ENCODE data around the gene FAM184A. TPM values are rescaled to one million over a fixed set of nuclear protein-coding genes. Genes with fewer than 3 reads are reported as not detected.
"Not testable (repeated sequence)": the region's sequence is repeated elsewhere in the genome, so short reads cannot be mapped to it uniquely, and the experiment has no call there.

FAM184A gene
- total RNA-seq, 1 donor from 2014 or later, result 1.0 TPM

- DNase-seq (ENCODE audit: low spot score), result no peak
These were observed 57.6 kb downstream of the FAM184A start for GRCh38 chr6:119020597-119021561.

- DNase-seq (ENCODE audit: low spot score), result not testable (repeated sequence)
These were observed 63.3 kb downstream of the FAM184A start for GRCh38 chr6:119015165-119015564.

- no peak for DNase-seq (ENCODE audit: low spot score)
These were observed 65.9 kb downstream of the FAM184A start for GRCh38 chr6:119012521-119012920.

- not testable (repeated sequence) for DNase-seq (ENCODE audit: low spot score)
These were observed 69.2 kb downstream of the FAM184A start for GRCh38 chr6:119009266-119009665.

GRCh38 chr6:119006974-119007373 is 71.5 kb downstream of the FAM184A start:
- DNase-seq (ENCODE audit: low spot score), result no peak

GRCh38 chr6:119002069-119002468 is 76.4 kb downstream of the FAM184A start:
- DNase-seq (ENCODE audit: low spot score), result no peak

GRCh38 chr6:118999494-119000040 is 78.9 kb downstream of the FAM184A start:
- DNase-seq (ENCODE audit: low spot score), result no peak

GRCh38 chr6:118997426-118997825 is 81.0 kb downstream of the FAM184A start:
- DNase-seq (ENCODE audit: low spot score), result not testable (repeated sequence)

- DNase-seq (ENCODE audit: low spot score), result no peak
These were observed 82.1 kb downstream of the FAM184A start for GRCh38 chr6:118996289-118996820.

GRCh38 chr6:118993803-118994251 is 84.6 kb downstream of the FAM184A start:
- no peak for DNase-seq (ENCODE audit: low spot score)

GRCh38 chr6:118993358-118993757 is 85.1 kb downstream of the FAM184A start:
- DNase-seq (ENCODE audit: low spot score), result no peak

GRCh38 chr6:118992186-118992795 is 86.2 kb downstream of the FAM184A start:
- DNase-seq (ENCODE audit: low spot score), result no peak

- DNase-seq (ENCODE audit: low spot score), result no peak
These were observed 92.2 kb downstream of the FAM184A start for GRCh38 chr6:118986312-118986711.

GRCh38 chr6:118985123-118985830 is 93.2 kb downstream of the FAM184A start:
- no peak for DNase-seq (ENCODE audit: low spot score)

- no peak for DNase-seq (ENCODE audit: low spot score)
These were observed 94.1 kb downstream of the FAM184A start for GRCh38 chr6:118984342-118984741.

- DNase-seq (ENCODE audit: low spot score), result no peak
These were observed 95.9 kb downstream of the FAM184A start for GRCh38 chr6:118982575-118982911.

- no peak for DNase-seq (ENCODE audit: low spot score)
These were observed 96.4 kb downstream of the FAM184A start for GRCh38 chr6:118981884-118982574.

- DNase-seq (ENCODE audit: low spot score), result no peak
These were observed 98.4 kb downstream of the FAM184A start for GRCh38 chr6:118980063-118980462.

GRCh38 chr6:118974790-118975189 is 103.7 kb downstream of the FAM184A start:
- DNase-seq (ENCODE audit: low spot score), result no peak

- DNase-seq (ENCODE audit: low spot score), result no peak
These were observed 106.8 kb downstream of the FAM184A start for GRCh38 chr6:118971682-118972081.

- no peak for DNase-seq (ENCODE audit: low spot score)
These were observed 107.6 kb downstream of the FAM184A start for GRCh38 chr6:118970866-118971265.

Measured in mucosa of gallbladder (tissue), 1 donor.